Gastroesophageal sphincter (tissue), 4 donors: ENCODE measurements around the gene BRIP1. TPM values are rescaled to one million over a fixed set of nuclear protein-coding genes. Genes with fewer than 3 reads are reported as not detected.

Experiments
- ATAC-seq: fragments of 150-250 bp; one replicate; pipeline ENCODE4 v1.9.1; 2016; ENCODE audit warnings: mild to moderate bottlenecking, moderate library complexity
- H3K27ac ChIP-seq, 4 donors: fragments of 200-600 bp; sonication (generic) in 3 of 4; 1 replicate in 3 of 4; 2 replicates in 1 of 4; pipeline ENCODE4 v1.5.1; 2016 to 2019
- H3K27me3 ChIP-seq: fragments of 200-600 bp; sonication (generic); one replicate; pipeline ENCODE4 v1.5.1; 2019
- H3K36me3 ChIP-seq, 2 donors: fragments of 200-600 bp; sonication (generic); one replicate each; pipeline ENCODE4 v1.5.1; 2019; ENCODE audit warnings: control low read depth in 1 of 2
- H3K4me1 ChIP-seq, 3 donors: fragments of 200-600 bp; sonication (generic); 1 replicate in 2 of 3; 2 replicates in 1 of 3; pipeline ENCODE4 v1.5.1; 2016 to 2019; ENCODE audit warnings: control low read depth in 2 of 3
- H3K4me3 ChIP-seq, 2 donors: fragments of 200-600 bp; sonication (generic); one replicate each; pipeline ENCODE4 v1.5.1; 2019; ENCODE audit warnings: mild to moderate bottlenecking in 1 of 2, moderate library complexity in 1 of 2
- H3K9me3 ChIP-seq, 3 donors: fragments of 200-600 bp; sonication (generic); one replicate each; pipeline ENCODE4 v1.5.1; 2017 to 2019; ENCODE audit warnings: control low read depth in 2 of 3
- EP300 ChIP-seq: sonication (generic); formaldehyde crosslinking; IDR thresholded peaks from one replicate; pipeline ENCODE4 v1.6.1; 2017; ENCODE audit warnings: antibody characterized with exemption, mild to moderate bottlenecking
- POLR2A ChIP-seq, 2 donors: fragments of 450-650 bp; IDR thresholded peaks; one replicate each; pipeline ENCODE4 v1.6.1; 2017; ENCODE audit warnings: antibody characterized with exemption in 2 of 2, mild to moderate bottlenecking in 2 of 2, moderate library complexity in 1 of 2
- POLR2AphosphoS5 ChIP-seq: sonication (generic); formaldehyde crosslinking; IDR thresholded peaks from one replicate; pipeline ENCODE4 v1.6.1; 2017; ENCODE audit warnings: antibody characterized with exemption
- WGBS, 2 donors: methylation state at CpG; one replicate each; pipeline ENCODE4 v1.1.5; 2018; ENCODE audit warnings: low coverage in 1 of 2; 5-methylcytosine and 5-hydroxymethylcytosine counted together
- total RNA-seq, 4 donors: library from RNA; depleted of rRNA; stranded (reverse); fragments of >200 nt; gene quantifications; one replicate each; pipeline ENCODE4 v1.1.0, GENCODE V29; 2016
- TF ChIP-seq, protein P1 (sequence below), 4 experiments: fragments of 200-600 bp in 2 of 4; fragments of 450-650 bp in 2 of 4; sonication (generic) in 1 of 4; IDR thresholded peaks; one replicate each; pipeline ENCODE4 v1.5.1; 2017 to 2019; ENCODE audit warnings: antibody characterized with exemption in 4 of 4, mild to moderate bottlenecking in 2 of 4, moderate library complexity in 2 of 4

BRIP1 gene
- total RNA-seq, 4 donors from 2014 or later = 0.15 to 1.1 (median 0.29) TPM

DNA sequence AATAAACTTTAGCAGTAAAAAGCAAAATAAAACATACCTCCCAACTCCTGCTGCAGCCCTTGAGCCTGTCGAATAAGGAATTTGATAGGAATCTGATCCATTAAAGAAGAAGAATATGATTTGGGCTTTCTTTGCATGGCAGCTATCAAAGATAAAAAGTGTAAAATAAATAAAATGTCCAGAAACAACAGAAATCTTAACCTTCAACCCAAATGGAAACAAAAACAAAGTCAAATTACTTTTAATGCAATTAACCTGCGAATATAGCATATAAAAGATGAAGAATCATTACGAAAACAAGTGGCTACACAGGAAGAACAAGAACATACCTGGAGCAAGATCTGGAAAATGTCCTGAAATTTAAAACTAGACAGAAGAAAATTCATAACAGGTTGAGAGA, 21.5 kb upstream of the BRIP1 start:
- Histone ChIP-seq H3K9me3 (no peaks in the 10 kb centered on the region), H3K27me3 (no peaks in the 10 kb centered on the region), H3K4me3 (no peak overlapping the region), H3K27ac (no peak overlapping the region), H3K4me1 (no peaks in the 10 kb centered on the region), H3K36me3 (peaks cover 0 to 94% of the 10 kb centered on the region in 2 donors)
- TF ChIP-seq, protein P1, sequence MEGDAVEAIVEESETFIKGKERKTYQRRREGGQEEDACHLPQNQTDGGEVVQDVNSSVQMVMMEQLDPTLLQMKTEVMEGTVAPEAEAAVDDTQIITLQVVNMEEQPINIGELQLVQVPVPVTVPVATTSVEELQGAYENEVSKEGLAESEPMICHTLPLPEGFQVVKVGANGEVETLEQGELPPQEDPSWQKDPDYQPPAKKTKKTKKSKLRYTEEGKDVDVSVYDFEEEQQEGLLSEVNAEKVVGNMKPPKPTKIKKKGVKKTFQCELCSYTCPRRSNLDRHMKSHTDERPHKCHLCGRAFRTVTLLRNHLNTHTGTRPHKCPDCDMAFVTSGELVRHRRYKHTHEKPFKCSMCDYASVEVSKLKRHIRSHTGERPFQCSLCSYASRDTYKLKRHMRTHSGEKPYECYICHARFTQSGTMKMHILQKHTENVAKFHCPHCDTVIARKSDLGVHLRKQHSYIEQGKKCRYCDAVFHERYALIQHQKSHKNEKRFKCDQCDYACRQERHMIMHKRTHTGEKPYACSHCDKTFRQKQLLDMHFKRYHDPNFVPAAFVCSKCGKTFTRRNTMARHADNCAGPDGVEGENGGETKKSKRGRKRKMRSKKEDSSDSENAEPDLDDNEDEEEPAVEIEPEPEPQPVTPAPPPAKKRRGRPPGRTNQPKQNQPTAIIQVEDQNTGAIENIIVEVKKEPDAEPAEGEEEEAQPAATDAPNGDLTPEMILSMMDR (IDR thresholded peaks at IDR 0.05) = no peak
- TF ChIP-seq EP300 = no peak
- no peak for TF ChIP-seq POLR2A (IDR thresholded peaks at IDR 0.05)
- no peak for TF ChIP-seq POLR2AphosphoS5
- ATAC-seq = no peak
- WGBS, 2 donors = 92 to 93% methylated on average over 3 of the region's 3 CpGs

DNA sequence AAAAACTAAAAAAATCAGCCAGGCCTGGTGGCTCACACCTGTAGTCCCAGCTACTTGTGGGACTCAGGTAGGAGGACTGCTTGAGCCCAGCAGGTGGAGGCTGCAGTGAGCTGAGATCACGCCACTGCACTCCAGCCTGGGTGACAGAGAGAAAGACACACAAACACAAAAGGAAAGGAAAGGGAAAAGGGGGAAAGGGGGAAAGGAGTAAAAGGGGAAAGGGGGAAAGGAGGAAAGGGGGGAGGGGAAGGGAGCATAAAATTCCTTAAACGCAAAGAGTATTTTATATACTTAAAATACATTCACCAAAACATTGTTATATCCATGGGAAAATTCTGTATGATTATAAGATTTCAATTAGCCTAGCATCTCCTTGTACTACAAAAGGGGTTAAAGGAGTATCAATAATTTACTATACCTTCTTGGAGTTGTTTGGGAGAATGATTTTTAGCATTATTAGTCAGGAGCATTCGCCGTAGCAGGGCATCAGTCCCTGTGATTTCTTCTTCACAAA, 17.3 kb upstream of the BRIP1 start:
- H3K4me3 ChIP-seq = no peak overlapping the region
- peaks cover 0 to 95% of the 10 kb centered on the region in 2 donors for H3K36me3 ChIP-seq
- no peaks in the 10 kb centered on the region for H3K9me3 ChIP-seq
- H3K27me3 ChIP-seq = no peaks in the 10 kb centered on the region
- 96 to 98% methylated on average over 3 to 4 of the region's 4 CpGs for WGBS, 2 donors
- ATAC-seq = no peak
- no peaks in the 10 kb centered on the region for H3K4me1 ChIP-seq
- TF ChIP-seq POLR2AphosphoS5 = no peak
- TF ChIP-seq, protein P1 (IDR thresholded peaks at IDR 0.05) = no peak
- TF ChIP-seq EP300 = no peak
- TF ChIP-seq POLR2A (IDR thresholded peaks at IDR 0.05) = no peak
- H3K27ac ChIP-seq = no peak overlapping the region

DNA sequence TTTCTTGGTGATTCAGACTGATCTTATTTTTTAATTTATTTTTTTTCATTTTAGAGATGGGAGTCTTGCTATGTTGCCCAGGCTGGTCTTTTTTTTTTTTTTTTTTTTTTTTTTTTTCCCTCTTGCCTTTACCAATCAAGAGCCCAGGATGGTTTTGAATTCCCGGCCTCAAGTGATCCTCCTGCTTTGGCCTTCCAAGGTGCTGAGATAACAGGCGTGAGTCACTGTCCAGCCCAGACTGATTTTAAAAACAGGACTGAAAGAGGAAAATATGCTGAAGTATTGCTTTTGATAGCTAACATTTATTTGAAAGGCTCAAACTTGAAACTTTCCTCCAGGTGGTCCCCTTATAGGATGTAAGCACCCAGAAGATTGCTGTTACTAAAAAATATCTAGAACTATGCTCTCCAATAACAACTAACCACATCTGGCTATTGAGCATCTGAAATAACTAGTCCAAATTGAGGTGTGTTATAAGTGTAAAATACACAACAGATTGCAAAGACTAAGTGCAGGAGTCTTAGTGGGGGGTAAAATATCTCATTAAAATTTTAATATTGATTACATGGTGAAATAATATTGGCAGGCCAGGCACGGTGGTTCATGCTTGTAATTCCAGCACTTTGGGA, 15.8 kb upstream of the BRIP1 start:
- Histone ChIP-seq H3K36me3 (peaks cover 0 to 88% of the 10 kb centered on the region in 2 donors), H3K27me3 (no peaks in the 10 kb centered on the region), H3K27ac (no peak overlapping the region), H3K9me3 (no peaks in the 10 kb centered on the region), H3K4me1 (no peaks in the 10 kb centered on the region), H3K4me3 (no peak overlapping the region)
- no peak for ATAC-seq
- TF ChIP-seq, protein P1 (IDR thresholded peaks at IDR 0.05) = no peak
- TF ChIP-seq POLR2AphosphoS5 (no peak), EP300 (no peak), POLR2A (IDR thresholded peaks at IDR 0.05) (no peak)
- 100% methylated on average over 1 to 3 of the region's 3 CpGs for WGBS, 2 donors

DNA sequence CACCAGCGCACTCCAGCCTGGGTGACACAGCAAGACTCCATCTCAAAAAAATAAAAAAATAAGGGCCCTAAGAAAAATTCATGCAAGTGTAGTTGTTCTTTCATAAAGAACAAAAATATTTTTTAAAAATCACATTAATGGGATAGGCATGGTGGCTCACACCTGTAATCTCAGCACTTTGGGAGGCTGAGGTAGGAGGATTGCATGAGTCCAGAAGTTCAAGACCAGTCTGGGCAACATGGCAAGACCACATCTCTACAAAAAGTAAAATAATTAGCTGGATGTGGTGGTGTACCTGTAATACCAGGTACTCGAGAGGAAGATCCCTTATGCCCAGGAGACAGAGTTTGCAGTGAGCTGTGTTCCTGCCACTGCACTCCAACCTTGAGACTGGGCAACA, 15.2 kb upstream of the BRIP1 start:
- Histone ChIP-seq H3K4me1 (no peaks in the 10 kb centered on the region), H3K36me3 (peaks cover 0 to 88% of the 10 kb centered on the region in 2 donors), H3K27ac (no peak overlapping the region), H3K27me3 (no peaks in the 10 kb centered on the region), H3K9me3 (no peaks in the 10 kb centered on the region), H3K4me3 (no peak overlapping the region)
- 100% methylated on average over 2 of the region's 2 CpGs for WGBS, 2 donors
- TF ChIP-seq, protein P1 (IDR thresholded peaks at IDR 0.05) = no peak
- no peak for TF ChIP-seq EP300
- TF ChIP-seq POLR2A (IDR thresholded peaks at IDR 0.05) = no peak
- TF ChIP-seq POLR2AphosphoS5 = no peak
- ATAC-seq = no peak

DNA sequence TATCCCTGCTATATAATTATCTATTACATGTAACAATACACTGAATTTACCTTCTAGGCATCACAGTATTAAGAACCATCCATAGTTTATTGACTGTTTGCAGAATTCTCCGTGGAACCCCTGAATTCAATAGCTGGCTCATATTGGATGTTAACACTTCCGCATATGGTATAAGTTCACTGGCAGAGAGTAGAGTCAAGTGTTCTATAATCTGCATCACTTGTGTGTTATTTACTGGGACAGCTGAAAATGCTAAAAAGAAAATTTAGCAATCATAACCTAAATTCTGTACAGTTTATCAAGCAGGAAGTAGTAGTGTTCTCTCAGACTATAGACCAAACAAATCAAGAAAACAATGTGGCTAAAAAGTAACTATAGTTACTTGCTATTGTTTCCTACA, 14.5 kb upstream of the BRIP1 start:
- ATAC-seq = no peak
- no peaks in the 10 kb centered on the region for H3K9me3 ChIP-seq
- no peaks in the 10 kb centered on the region for H3K4me1 ChIP-seq
- H3K27me3 ChIP-seq = no peaks in the 10 kb centered on the region
- H3K27ac ChIP-seq = no peak overlapping the region
- no peak overlapping the region for H3K4me3 ChIP-seq
- 93 to 100% methylated on average over 2 of the region's 2 CpGs for WGBS, 2 donors
- TF ChIP-seq POLR2AphosphoS5 (no peak), POLR2A (IDR thresholded peaks at IDR 0.05) (no peak), EP300 (no peak)
- TF ChIP-seq, protein P1 (IDR thresholded peaks at IDR 0.05) = no peak
- H3K36me3 ChIP-seq = peaks cover 0 to 88% of the 10 kb centered on the region in 2 donors
